GM21515 (cell line): ENCODE data around the gene DDT.
"Not testable (repeated sequence)": the region's sequence is repeated elsewhere in the genome, so short reads cannot be mapped to it uniquely, and the experiment has no call there.

ENCODE experiments used
- ATAC-seq: cut with Tn5 transposase; IDR thresholded peaks from one replicate; pipeline ENCODE4 v1.9.1; 2021; ENCODE audit not compliant: unreplicated experiment

DDT gene

GRCh38 chr22:23989583-23990244 lies 15.5 kb upstream of the DDT start:
- not testable (repeated sequence) for ATAC-seq

DNA sequence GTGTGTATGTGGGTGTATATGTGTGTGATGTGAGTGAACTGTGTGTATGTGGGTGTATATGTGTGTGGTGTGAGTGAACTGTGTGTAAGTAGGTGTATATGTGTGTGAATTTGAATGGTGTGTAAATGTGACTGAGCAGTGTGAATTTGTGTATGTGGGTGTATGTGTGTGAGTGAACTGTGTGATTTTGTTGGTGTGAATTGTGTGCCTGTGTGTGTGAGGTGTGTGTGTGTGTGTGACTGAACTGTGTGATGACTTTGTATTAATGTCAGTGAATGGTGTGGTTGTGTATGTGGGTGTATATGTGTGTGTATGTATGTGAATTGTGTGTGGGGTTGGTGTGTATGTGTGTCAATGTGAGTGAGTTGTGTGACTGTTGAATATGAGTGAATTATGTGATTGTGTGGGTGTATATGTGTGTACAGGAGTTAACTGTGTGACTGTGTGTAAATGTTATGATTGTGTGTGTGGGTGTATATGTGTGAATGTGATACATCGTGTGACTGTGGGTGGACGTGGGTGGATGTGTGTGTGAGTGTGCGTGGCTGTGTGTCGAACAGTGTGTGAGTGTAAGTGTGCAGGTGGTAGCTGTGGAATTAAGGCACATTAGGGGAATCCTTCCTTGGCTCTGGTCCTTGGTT lies 12.4 kb upstream of the DDT start:
- not testable (repeated sequence) for ATAC-seq

DNA sequence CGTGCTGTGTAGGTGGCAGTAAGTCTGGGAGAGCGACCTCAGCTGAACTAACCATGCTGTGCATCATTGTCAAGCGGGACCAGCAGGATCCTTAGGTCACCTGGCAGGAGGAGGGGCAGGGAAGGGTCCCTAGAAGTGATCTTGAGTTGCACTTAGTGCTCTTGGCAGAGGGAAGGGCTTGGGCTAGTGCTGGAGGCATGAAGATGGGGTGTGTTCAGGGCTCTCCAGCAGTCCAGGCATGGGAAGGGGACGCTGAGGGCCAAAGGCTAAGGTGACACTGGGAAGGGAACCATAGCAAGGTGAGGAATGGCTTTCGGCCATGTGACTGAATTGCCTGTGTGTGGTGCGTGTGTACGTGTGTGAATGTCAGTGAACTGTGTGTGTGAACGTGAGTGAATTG lies 11.8 kb upstream of the DDT start:
- not testable (repeated sequence) for ATAC-seq

DNA sequence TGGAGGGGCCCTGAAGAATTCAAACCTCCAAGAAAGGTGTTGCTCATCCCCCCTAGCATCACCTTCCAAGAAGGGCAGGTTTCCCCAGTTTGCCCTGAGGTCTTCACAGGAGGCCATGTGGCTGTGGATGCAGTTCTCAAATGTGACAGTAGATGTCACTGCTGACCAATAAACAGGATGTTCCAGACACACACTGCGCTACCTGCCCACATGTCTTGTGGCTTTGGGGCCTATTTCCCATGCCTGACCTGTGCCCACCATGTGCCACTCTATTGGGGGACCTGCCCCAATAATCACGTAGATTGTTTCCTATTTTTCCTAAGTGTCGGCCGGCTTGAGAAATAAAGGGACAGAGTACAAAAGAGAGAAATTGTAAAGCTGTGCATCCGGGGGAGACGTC lies 10.2 kb upstream of the DDT start:
- ATAC-seq, result no peak

- ATAC-seq, result not testable (repeated sequence)
Observed at GRCh38 chr22:23980567-23980966, 6.3 kb upstream of the DDT start.

DNA sequence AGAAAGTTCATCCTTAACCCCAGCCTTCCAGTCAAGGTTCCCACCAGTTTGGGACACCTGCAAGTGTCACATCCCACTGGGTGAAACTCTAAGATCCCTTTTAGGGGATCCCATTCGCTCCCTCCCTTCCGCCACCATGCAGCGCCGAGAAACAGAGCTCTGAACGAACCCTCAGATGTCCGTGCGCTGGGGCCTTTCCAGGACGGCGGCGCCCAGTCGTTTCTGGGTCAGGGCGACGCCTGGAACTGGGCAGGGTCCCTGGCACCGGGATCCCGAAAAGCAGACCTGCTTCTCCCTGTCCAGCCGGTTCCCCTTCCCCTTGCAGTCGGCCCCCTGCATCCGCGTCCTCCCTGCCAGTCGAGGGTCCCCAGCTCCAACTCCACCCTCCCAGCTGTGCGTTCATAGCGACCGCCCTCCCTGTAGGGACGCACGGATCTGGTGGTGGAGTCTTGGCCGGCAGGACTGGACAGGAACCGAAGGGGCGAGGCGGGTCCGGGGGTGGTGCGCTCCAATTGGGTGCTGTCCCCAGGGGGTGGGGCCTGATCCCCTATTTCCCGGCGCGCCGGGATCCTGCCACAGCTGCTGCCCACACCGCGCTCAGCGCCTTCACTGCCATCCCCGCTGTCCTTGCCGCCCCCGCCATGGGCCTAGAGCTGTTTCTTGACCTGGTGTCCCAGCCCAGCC lies 5.5 kb upstream of the DDT start, which contains the start of gene GSTT2:
TSS of gene GSTT2 (plus strand) at position 578 of the 684 bp plus-strand sequence.
- not testable (repeated sequence) for ATAC-seq

GRCh38 chr22:23977304-23977703 lies 3.1 kb upstream of the DDT start:
- not testable (repeated sequence) for ATAC-seq

- ATAC-seq, result peak; percentile 31
Observed at GRCh38 chr22:23974836-23975352, 653 bp upstream of the DDT start.

- ATAC-seq, result not testable (repeated sequence)
Observed at GRCh38 chr22:23971927-23972326, 2.3 kb downstream of the DDT start.

DNA sequence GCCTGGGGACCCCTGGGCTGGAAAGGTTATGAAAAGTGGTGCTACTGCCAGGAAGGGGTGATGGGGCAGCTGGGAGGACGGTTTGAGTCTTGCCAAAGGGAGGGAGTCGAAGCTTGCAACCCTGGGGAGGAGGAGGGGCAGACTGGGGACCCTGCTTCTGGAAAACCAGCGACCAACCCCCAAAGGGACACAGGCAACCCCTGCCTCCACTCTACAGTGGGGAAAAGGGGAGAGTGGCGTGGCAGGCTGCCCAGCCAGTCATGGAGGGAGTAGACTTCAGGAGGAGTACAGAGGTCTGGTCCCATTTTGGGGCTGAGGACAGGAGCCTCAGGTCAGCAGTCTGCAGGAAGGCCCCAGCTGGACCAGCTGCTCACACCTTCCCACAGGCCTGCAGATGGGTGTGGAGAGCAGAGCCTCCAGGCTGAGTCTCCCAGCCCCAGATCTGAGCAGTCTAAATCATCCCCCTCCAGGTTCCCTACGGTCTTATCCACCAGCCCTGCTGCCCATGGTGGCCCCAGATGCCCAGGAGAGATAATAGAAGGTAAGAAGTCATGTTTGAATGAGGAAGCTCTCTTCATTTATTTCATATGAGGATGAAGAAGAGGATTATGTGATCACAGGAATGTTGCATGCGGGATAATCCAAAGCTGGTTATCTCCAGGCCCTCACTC lies 3.3 kb downstream of the DDT start:
- ATAC-seq, result no peak

- ATAC-seq, result no peak
Observed at GRCh38 chr22:23970201-23970641, 4.0 kb downstream of the DDT start.

DNA sequence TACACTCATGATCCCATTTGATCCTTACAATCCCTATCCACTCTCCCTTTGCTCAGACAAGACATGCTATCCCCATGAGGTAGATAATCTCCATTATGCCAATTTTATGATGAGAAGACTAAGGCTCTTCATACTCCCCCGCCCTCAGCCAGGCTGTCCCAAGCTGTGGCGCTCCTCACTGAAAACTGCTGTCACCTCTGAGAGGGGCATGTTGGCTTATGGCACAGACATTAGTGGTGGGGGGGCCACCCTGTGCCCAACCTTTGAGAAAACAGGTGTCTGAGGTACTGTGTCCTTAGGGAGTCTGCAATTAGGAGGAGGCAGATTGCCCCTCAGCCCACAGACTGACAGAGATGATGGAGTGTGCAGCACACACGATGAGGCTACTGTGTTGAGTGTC lies 5.2 kb downstream of the DDT start:
- ATAC-seq, result no peak

GRCh38 chr22:23966568-23966967 lies 7.7 kb downstream of the DDT start, which contains the start of gene DDTL:
Gene DDTL, plus strand, starts transcription at chr22:23966888. Its CDS starts 27 bp downstream, at chr22:23966915.
- peak; percentile 83 for ATAC-seq

GRCh38 chr22:23966094-23966493 lies 8.1 kb downstream of the DDT start:
- ATAC-seq, result not testable (repeated sequence)

- ATAC-seq, result not testable (repeated sequence)
Observed at GRCh38 chr22:23961084-23961771, 13.0 kb downstream of the DDT start, which contains the start of gene GSTT2B. Gene GSTT2B, minus strand, starts transcription at chr22:23961195. Its CDS starts 64 bp downstream, at chr22:23961131.

GRCh38 chr22:23956301-23956900 lies 17.8 kb downstream of the DDT start:
- ATAC-seq, result not testable (repeated sequence)

- ATAC-seq, result not testable (repeated sequence)
Observed at GRCh38 chr22:23955886-23956285, 18.4 kb downstream of the DDT start.

- not testable (repeated sequence) for ATAC-seq
Observed at GRCh38 chr22:23954991-23955305, 19.3 kb downstream of the DDT start.

DNA sequence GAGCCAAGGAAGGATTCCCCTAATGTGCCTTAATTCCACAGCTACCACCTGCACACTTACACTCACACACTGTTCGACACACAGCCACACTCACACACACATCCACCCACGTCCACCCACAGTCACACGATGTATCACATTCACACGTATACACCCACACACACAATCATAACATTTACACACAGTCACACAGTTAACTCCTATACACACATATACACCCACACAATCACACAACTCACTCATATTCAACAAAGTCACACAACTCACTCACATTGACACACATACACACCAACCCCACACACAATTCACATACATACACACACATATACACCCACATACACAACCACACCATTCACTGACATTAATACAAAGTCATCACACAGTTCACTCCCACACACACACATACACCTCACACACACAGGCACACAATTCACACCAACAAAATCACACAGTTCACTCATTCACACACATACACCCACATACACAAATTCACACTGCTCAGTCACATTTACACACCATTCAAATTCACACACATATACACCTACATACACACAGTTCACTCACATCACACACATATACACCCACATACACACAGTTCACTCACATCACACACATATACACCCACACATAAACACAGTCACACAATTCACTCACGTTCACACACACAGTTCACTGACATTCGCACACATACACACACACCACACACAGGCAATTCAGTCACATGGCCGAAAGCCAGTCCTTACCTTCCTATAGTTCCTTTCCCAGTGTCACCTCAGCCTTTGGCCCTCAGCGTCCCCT lies 19.8 kb downstream of the DDT start:
- not testable (repeated sequence) for ATAC-seq
